ENCODE data around the gene ACTL10. TPM values are rescaled to one million over a fixed set of nuclear protein-coding genes. Genes with fewer than 3 reads are reported as not detected.

ACTL10 gene
- total and polyA plus RNA-seq, 2 of the 13 experiments (the other 11 are each of a cell fraction or from before 2014, with no cell fraction given) = not detected

- TF ChIP-seq TERF1 (CRISPR knock-in tag; IDR thresholded peaks at IDR 0.05) (no peak), EP300 (IDR thresholded peaks at IDR 0.05; ENCODE audit: low read depth in 2 of 2, low read length in 2 of 2) (no peak), EP300 (CRISPR knock-in tag; IDR thresholded peaks at IDR 0.05; ENCODE audit: borderline replicate concordance) (peak; percentile 10; the same call in 1 of the 2 replicates), ZNF570 (CRISPR knock-in tag; IDR thresholded peaks at IDR 0.05; ENCODE audit: borderline replicate concordance) (no peak), ZNF329 (CRISPR knock-in tag; IDR thresholded peaks at IDR 0.05; ENCODE audit: low read depth) (no peak), ZFP37 (CRISPR knock-in tag; IDR thresholded peaks at IDR 0.05; ENCODE audit: borderline replicate concordance) (no peak), SNAPC4 (CRISPR knock-in tag; IDR thresholded peaks at IDR 0.05) (no peak), ZXDC (CRISPR knock-in tag; IDR thresholded peaks at IDR 0.05) (no peak), GMEB2 (CRISPR knock-in tag; IDR thresholded peaks at IDR 0.05; ENCODE audit: low read depth) (no peak), XRCC5 (optimal IDR thresholded peaks at IDR 0.05; ENCODE audit: low read length) (no peak), ZNF160 (CRISPR knock-in tag; IDR thresholded peaks at IDR 0.05) (no peak), NONO (IDR thresholded peaks at IDR 0.05) (no peak), NONO (CRISPR knock-in tag; conservative IDR thresholded peaks at IDR 0.05) (no peak), YEATS4 (CRISPR knock-in tag; IDR thresholded peaks at IDR 0.05; ENCODE audit: borderline replicate concordance) (no peak), ZNF205 (CRISPR knock-in tag; IDR thresholded peaks at IDR 0.05) (no peak), STAT6 (CRISPR knock-in tag; IDR thresholded peaks at IDR 0.05; ENCODE audit: borderline replicate concordance) (no peak)
Measured at GRCh38 chr20:33653900-33654596, 12.7 kb upstream of the ACTL10 start (continued).
